Measurements from ENCODE around the gene ATOSB. TPM values are rescaled to one million over a fixed set of nuclear protein-coding genes. Genes with fewer than 3 reads are reported as not detected.

Gene ATOSB
- total RNA-seq, 2 donors from 2014 or later = 10.6 to 18.8 TPM

GRCh38 chr9:35136866-35137265 lies 21.2 kb upstream of the ATOSB start:
- Mint-ChIP-seq H3K4me3 (no peak overlapping the region), H3K4me1 (no peaks in the 10 kb centered on the region), H3K36me3 (ENCODE audit: low read depth) (no peaks in the 10 kb centered on the region), H3K9me3 (peaks cover 3% of the 10 kb centered on the region), H3K27me3 (peaks cover 2% of the 10 kb centered on the region), H3K27ac (no peak overlapping the region)
- no peak for ATAC-seq (replicated peaks)

DNA sequence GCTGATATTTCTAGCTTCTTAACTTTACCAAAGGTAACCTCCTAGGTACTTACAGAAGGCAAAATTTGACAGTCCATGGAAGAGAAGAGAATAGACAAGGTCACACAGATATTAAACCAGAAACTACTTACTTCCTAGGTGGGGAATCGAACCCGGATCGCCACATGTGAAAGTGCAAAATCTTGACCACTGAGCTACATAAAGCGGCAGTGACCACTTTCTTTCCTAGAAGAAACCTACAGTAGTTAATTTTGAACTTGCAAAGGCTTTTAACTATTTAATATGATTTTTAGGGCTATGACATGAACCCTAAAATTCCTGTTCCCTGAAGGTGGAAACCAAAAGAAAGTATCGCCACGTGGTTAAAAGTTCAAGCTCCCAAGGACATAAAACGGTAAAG lies 20.3 kb upstream of the ATOSB start:
- no peak for ATAC-seq (replicated peaks)
- Mint-ChIP-seq H3K4me1 (no peaks in the 10 kb centered on the region), H3K27ac (no peak overlapping the region), H3K9me3 (peaks cover 3% of the 10 kb centered on the region), H3K36me3 (ENCODE audit: low read depth) (no peaks in the 10 kb centered on the region), H3K4me3 (no peak overlapping the region), H3K27me3 (peaks cover 2% of the 10 kb centered on the region)

GRCh38 chr9:35134920-35135319 lies 19.3 kb upstream of the ATOSB start:
- no peak for ATAC-seq (replicated peaks)
- H3K9me3 Mint-ChIP-seq = no peaks in the 10 kb centered on the region
- H3K27me3 Mint-ChIP-seq = peaks cover 2% of the 10 kb centered on the region
- no peak overlapping the region for H3K4me3 Mint-ChIP-seq
- no peaks in the 10 kb centered on the region for H3K4me1 Mint-ChIP-seq
- H3K36me3 Mint-ChIP-seq (ENCODE audit: low read depth) = no peaks in the 10 kb centered on the region
- H3K27ac Mint-ChIP-seq = no peak overlapping the region

DNA sequence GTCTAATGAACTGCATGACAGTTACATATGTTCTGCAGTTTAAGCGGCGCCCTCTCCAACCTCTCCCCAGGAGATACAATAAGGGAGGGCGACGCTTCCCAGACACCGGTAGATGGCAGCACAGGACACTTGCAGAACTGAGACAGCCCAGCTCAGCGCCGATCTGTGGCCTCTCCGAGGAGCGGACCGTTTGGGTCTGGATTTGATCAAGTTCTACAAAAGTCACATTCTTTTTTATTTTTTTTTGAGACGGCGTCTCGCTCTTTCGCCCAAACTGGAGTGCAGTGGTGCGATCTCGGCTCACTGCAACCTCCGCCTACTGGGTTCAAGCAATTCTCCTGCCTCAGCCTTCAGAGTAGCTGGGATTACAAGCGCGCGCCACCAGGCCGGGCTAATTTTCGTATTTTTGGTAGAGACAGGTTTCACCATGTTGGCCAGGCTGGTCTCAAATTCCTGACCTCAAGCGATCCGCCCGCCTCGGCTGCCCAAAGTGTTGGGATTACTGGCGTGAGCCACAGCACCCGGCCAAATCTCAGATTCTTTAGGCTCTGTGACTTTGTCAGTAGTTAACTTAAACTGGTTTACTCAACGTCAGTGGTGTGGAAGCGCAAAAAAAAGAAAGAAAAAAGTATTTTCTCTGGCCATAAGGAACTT lies 1.4 kb upstream of the ATOSB start:
- Mint-ChIP-seq H3K9me3 (no peaks in the 10 kb centered on the region), H3K27ac (peak overlapping the region; percentile 83), H3K4me3 (peak overlapping the region; percentile 80), H3K27me3 (no peaks in the 10 kb centered on the region), H3K4me1 (peaks cover 23% of the 10 kb centered on the region), H3K36me3 (ENCODE audit: low read depth) (no peaks in the 10 kb centered on the region)
- ATAC-seq (replicated peaks) = peak; percentile 70

- Mint-ChIP-seq H3K36me3 (ENCODE audit: low read depth) (no peaks in the 10 kb centered on the region), H3K4me1 (peaks cover 27% of the 10 kb centered on the region), H3K27me3 (no peaks in the 10 kb centered on the region), H3K4me3 (peak overlapping the region; percentile 80), H3K9me3 (no peaks in the 10 kb centered on the region), H3K27ac (peak overlapping the region; percentile 83)
- ATAC-seq (replicated peaks) = no peak
These were observed 856 bp upstream of the ATOSB start for GRCh38 chr9:35116539-35116897.

- no peaks in the 10 kb centered on the region for H3K27me3 Mint-ChIP-seq
- H3K9me3 Mint-ChIP-seq = no peaks in the 10 kb centered on the region
- H3K4me3 Mint-ChIP-seq = peak overlapping the region; percentile 80
- no peak for ATAC-seq (replicated peaks)
- no peaks in the 10 kb centered on the region for H3K36me3 Mint-ChIP-seq (ENCODE audit: low read depth)
- H3K27ac Mint-ChIP-seq = peak overlapping the region; percentile 83
- H3K4me1 Mint-ChIP-seq = peaks cover 27% of the 10 kb centered on the region
These were observed 628 bp downstream of the ATOSB start for GRCh38 chr9:35114840-35115628.

- H3K4me3 Mint-ChIP-seq = peak overlapping the region; percentile 80
- H3K27ac Mint-ChIP-seq = peak overlapping the region; percentile 83
- peaks cover 27% of the 10 kb centered on the region for H3K4me1 Mint-ChIP-seq
- no peaks in the 10 kb centered on the region for H3K27me3 Mint-ChIP-seq
- H3K9me3 Mint-ChIP-seq = no peaks in the 10 kb centered on the region
- ATAC-seq (replicated peaks) = peak; percentile 23
- H3K36me3 Mint-ChIP-seq (ENCODE audit: low read depth) = no peaks in the 10 kb centered on the region
These were observed 1.4 kb downstream of the ATOSB start for GRCh38 chr9:35114113-35114839.

GRCh38 chr9:35112257-35113020 lies 3.2 kb downstream of the ATOSB start:
- Mint-ChIP-seq H3K9me3 (no peaks in the 10 kb centered on the region), H3K27me3 (no peaks in the 10 kb centered on the region), H3K36me3 (ENCODE audit: low read depth) (peaks cover 9% of the 10 kb centered on the region), H3K4me3 (peak overlapping the region; percentile 79), H3K4me1 (peaks cover 27% of the 10 kb centered on the region), H3K27ac (peak overlapping the region; percentile 79)
- no peak for ATAC-seq (replicated peaks)

- Mint-ChIP-seq H3K9me3 (no peaks in the 10 kb centered on the region), H3K36me3 (ENCODE audit: low read depth) (peaks cover 18% of the 10 kb centered on the region), H3K4me1 (peaks cover 21% of the 10 kb centered on the region), H3K27me3 (no peaks in the 10 kb centered on the region), H3K4me3 (peak overlapping the region; percentile 79), H3K27ac (peak overlapping the region; percentile 79)
- peak; percentile 85 for ATAC-seq (replicated peaks)
These were observed 4.4 kb downstream of the ATOSB start for GRCh38 chr9:35111001-35111933.

- peak overlapping the region; percentile 79 for H3K4me3 Mint-ChIP-seq
- no peaks in the 10 kb centered on the region for H3K9me3 Mint-ChIP-seq
- peaks cover 27% of the 10 kb centered on the region for H3K36me3 Mint-ChIP-seq (ENCODE audit: low read depth)
- peak overlapping the region; percentile 79 for H3K27ac Mint-ChIP-seq
- H3K27me3 Mint-ChIP-seq = no peaks in the 10 kb centered on the region
- no peak for ATAC-seq (replicated peaks)
- H3K4me1 Mint-ChIP-seq = peaks cover 21% of the 10 kb centered on the region
These were observed 5.3 kb downstream of the ATOSB start for GRCh38 chr9:35110327-35110761.

- no peak overlapping the region for H3K4me3 Mint-ChIP-seq
- no peaks in the 10 kb centered on the region for H3K27me3 Mint-ChIP-seq
- ATAC-seq (replicated peaks) = no peak
- H3K4me1 Mint-ChIP-seq = peaks cover 15% of the 10 kb centered on the region
- H3K27ac Mint-ChIP-seq = no peak overlapping the region
- H3K36me3 Mint-ChIP-seq (ENCODE audit: low read depth) = peaks cover 34% of the 10 kb centered on the region
- no peaks in the 10 kb centered on the region for H3K9me3 Mint-ChIP-seq
These were observed 6.6 kb downstream of the ATOSB start for GRCh38 chr9:35108946-35109575.

GRCh38 chr9:35108461-35108860 lies 7.2 kb downstream of the ATOSB start:
- Mint-ChIP-seq H3K4me3 (no peak overlapping the region), H3K27me3 (no peaks in the 10 kb centered on the region), H3K4me1 (peaks cover 13% of the 10 kb centered on the region), H3K9me3 (no peaks in the 10 kb centered on the region), H3K27ac (no peak overlapping the region), H3K36me3 (ENCODE audit: low read depth) (peaks cover 37% of the 10 kb centered on the region)
- no peak for ATAC-seq (replicated peaks)
